LNCAP (cell line): ENCODE results near the gene AVPI1.

ENCODE experiments used
- CTCF ChIP-seq: fragments of 450-650 bp; IDR thresholded peaks from 2 replicates; pipeline ENCODE4 v1.5.1; 2017; ENCODE audit warnings: mild to moderate bottlenecking

Gene AVPI1

DNA sequence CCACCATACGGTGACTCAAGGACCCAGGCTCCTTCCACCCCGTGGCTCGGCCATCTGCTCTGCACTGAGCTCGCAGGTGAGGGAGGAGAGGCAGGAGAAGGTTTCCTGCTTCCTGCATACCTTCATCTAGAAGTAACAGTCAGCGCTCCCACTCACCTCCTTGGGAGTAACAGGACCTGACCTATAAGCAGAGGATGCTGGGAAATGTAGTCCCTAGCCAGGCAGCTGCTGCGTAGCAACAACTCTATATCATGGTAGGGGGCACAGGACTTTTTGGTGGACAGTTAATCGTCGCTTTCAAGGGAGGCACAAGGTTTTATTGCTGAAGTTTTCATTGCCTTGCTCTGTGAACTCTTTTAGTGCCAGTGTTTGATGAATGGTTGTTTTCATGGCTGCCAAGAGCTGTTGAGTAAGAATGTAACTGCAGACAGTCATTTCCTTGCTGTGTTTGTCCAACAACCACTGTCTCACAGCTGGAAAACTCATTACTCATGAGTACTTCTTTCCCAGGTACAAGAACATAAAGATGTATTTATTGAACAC lies 39.7 kb upstream of the AVPI1 start:
- TF ChIP-seq CTCF = no peak

DNA sequence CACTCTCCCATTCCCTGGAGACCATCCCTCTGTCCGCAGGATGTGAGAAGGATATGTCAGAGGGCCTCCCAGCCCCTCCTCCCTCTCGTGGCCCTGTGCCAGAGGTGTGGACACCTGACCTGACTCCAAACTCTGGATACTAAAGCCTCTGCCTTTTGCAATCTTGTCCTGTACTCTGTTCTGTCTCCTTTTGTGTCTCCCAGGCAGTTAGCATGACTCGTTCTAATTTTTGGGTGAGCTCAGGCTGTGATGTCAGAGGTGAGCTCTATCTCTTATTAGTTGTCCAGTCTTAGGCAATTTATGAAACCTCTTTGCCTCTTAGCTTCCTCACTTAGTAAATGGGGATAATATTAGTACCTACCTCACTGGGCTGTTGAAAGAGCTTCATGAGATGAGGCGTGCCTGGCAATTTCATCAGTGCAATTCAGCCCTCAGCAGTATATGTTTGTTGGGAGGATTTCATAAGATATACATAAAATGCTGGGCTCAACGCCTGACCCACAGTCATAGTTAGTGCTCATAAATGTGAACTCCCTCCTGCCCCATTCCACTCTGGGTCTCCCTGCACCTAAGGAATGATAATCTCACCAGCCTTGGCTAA lies 37.4 kb upstream of the AVPI1 start:
- no peak for TF ChIP-seq CTCF

- TF ChIP-seq CTCF = no peak
Measured at GRCh38 chr10:97723001-97723400, 36.0 kb upstream of the AVPI1 start.

GRCh38 chr10:97721871-97722780 lies 35.1 kb upstream of the AVPI1 start:
- TF ChIP-seq CTCF = no peak

GRCh38 chr10:97719602-97720001 lies 32.6 kb upstream of the AVPI1 start:
- TF ChIP-seq CTCF = no peak

DNA sequence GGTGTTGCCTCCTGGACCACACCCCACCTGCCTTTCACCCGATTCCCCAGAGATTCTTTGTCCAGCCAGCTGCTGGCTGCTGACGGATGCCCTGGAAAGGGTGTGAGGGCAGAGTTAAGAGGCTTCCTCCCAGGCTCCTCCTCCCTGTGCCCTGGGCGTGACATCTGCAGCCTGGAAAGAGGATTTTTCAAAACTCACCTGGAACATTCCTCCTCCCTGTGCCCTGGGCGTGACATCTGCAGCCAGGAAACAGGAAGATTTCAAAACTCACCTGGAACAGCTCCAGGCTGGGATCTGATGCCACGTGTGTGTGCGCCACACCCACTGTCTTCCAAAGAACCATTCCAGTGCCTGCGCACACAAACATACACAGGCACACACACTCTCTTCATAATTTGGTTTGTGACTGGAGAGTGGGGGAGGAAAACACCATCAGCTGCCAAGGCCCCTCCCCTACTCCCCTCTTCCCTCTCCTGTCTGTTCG lies 31.7 kb upstream of the AVPI1 start:
- no peak for TF ChIP-seq CTCF

DNA sequence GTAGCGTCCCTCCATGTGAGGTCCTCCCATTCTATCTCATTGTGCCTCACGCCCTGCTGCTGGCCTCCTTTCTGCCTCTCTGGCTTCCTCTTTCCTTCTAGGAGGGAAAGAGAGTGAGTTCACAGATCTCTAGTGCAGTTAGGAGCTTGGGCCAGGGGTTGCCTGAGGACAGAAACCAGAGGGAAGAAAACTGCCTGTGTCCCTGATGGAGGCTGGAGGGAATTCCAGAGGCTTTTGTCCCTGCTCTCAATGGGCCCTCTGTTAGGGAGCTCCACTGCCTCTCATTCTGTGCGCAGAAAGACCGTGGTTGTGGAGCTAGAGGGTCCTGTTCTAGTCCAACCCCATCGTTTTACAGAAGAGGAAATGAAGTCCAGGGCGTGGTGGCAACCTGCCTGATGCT lies 31.1 kb upstream of the AVPI1 start:
- no peak for TF ChIP-seq CTCF
